Measurements from ENCODE around the gene SF3A1. TPM values are rescaled to one million over a fixed set of nuclear protein-coding genes. Genes with fewer than 3 reads are reported as not detected.

The SF3A1 gene
- total and polyA plus RNA-seq, 2 of the 13 experiments (the other 11 are each of a cell fraction or from before 2014, with no cell fraction given), result 10.0 to 22.0 TPM

- peak; percentile 83 for TF ChIP-seq ZBTB26 (CRISPR knock-in tag; IDR thresholded peaks at IDR 0.05; ENCODE audit: borderline replicate concordance)
- TF ChIP-seq EED (CRISPR knock-in tag; IDR thresholded peaks at IDR 0.05), result 0 out of 2 replicates have a peak, but pooled peaks have one; percentile 56
- TF ChIP-seq DNMT1 (CRISPR knock-in tag; IDR thresholded peaks at IDR 0.05), result 0 out of 2 replicates have a peak, but pooled peaks have one; percentile 73
- no peak; the same call in 1 of the 2 replicates for TF ChIP-seq ZBED4 (CRISPR knock-in tag; IDR thresholded peaks at IDR 0.05; ENCODE audit: borderline replicate concordance)
- TF ChIP-seq ZFX (CRISPR knock-in tag; IDR thresholded peaks at IDR 0.05; ENCODE audit: low read depth), result peak; percentile 100
- no peak for TF ChIP-seq RAD51 (IDR thresholded peaks at IDR 0.05; ENCODE audit: borderline replicate concordance)
- no peak for TF ChIP-seq KLF13 (CRISPR knock-in tag; IDR thresholded peaks at IDR 0.05)
- TF ChIP-seq ZNF562 (CRISPR knock-in tag; IDR thresholded peaks at IDR 0.05; ENCODE audit: borderline replicate concordance), result no peak
- no peak for TF ChIP-seq LBX2 (CRISPR knock-in tag; IDR thresholded peaks at IDR 0.05; ENCODE audit: borderline replicate concordance)
- TF ChIP-seq MXD1 (CRISPR knock-in tag; IDR thresholded peaks at IDR 0.05), result peak; percentile 79; the same call in 1 of the 2 replicates
- TF ChIP-seq ZNF564 (CRISPR knock-in tag; IDR thresholded peaks at IDR 0.05), result peak; percentile 81
- no peak for TF ChIP-seq CBX1 (IDR thresholded peaks at IDR 0.05; ENCODE audit: low read depth)
- no peak for TF ChIP-seq ADNP (CRISPR knock-in tag; IDR thresholded peaks at IDR 0.05)
- TF ChIP-seq REL (CRISPR knock-in tag; conservative IDR thresholded peaks at IDR 0.05), result no peak
- no peak for TF ChIP-seq NFE2 (CRISPR knock-in tag; IDR thresholded peaks at IDR 0.05)
- no peak for TF ChIP-seq NR1H2 (CRISPR knock-in tag; IDR thresholded peaks at IDR 0.05; ENCODE audit: borderline replicate concordance, low read depth)
- no peak for TF ChIP-seq TFAP4 (IDR thresholded peaks at IDR 0.05; ENCODE audit: borderline replicate concordance, low read depth)
- TF ChIP-seq ZNF710 (CRISPR knock-in tag; IDR thresholded peaks at IDR 0.05; ENCODE audit: borderline replicate concordance), result peak; percentile 72; the same call in 1 of the 2 replicates
- TF ChIP-seq HDAC1 (CRISPR knock-in tag; IDR thresholded peaks at IDR 0.05), result peak; percentile 97
These were observed at the start of gene SF3A1, which contains the start of gene CCDC157 (continued) for GRCh38 chr22:30356449-30357235.
